A673 (cell line): ENCODE measurements around the gene POLD4. TPM values are rescaled to one million over a fixed set of nuclear protein-coding genes. Genes with fewer than 3 reads are reported as not detected.

Experiments
- BruUV-seq: library from RNA; stranded (reverse); fragments of 400-500 nt; replicated peaks from 2 replicates; lab custom pipeline; 2021; lab: Mats Ljungman, UMichigan
- CTCF ChIA-PET: fragments of 300-600 bp; sonication (Branson Sonifier 250); formaldehyde crosslinking; loops from one replicate; lab custom pipeline; 2022; ENCODE audit warnings: antibody characterized with exemption; lab: Charles Lee
- POLR2A ChIA-PET: fragments of 300-600 bp; sonication (Branson Sonifier 250); formaldehyde crosslinking; loops from one replicate; lab custom pipeline; 2022; ENCODE audit warnings: antibody characterized with exemption; ENCODE audit not compliant: low non-redundant PET; lab: Charles Lee
- DNase-seq: peaks from one replicate; pipeline ENCODE4 v3.0.0-alpha.2; 2015; ENCODE audit warnings: low spot score
- H3K27ac ChIP-seq: fragments of 200-600 bp; sonication (generic); 2 replicates; pipeline ENCODE4 v1.5.1; 2016; ENCODE audit warnings: mixed run types, low read depth, mild to moderate bottlenecking, mixed read lengths, antibody characterized with exemption, low read length; ENCODE audit not compliant: poor library complexity, severe bottlenecking
- H3K27me3 ChIP-seq: fragments of 200-600 bp; sonication (generic); replicated peaks from 2 replicates; pipeline ENCODE4 v1.6.1; 2017; ENCODE audit warnings: mixed run types, low read depth, mild to moderate bottlenecking, mixed read lengths, antibody characterized with exemption, low read length; ENCODE audit not compliant: insufficient read depth, poor library complexity
- H3K36me3 ChIP-seq: fragments of 200-600 bp; sonication (generic); 2 replicates; pipeline ENCODE4 v1.6.1; 2016; ENCODE audit warnings: mixed run types, mild to moderate bottlenecking, mixed read lengths, antibody characterized with exemption, low read length; ENCODE audit not compliant: insufficient read depth, poor library complexity, severe bottlenecking
- H3K4me1 ChIP-seq: fragments of 200-600 bp; sonication (generic); 2 replicates; pipeline ENCODE4 v1.6.1; 2017; ENCODE audit warnings: mixed run types, mild to moderate bottlenecking, mixed read lengths, antibody characterized with exemption, low read length; ENCODE audit not compliant: insufficient read depth, poor library complexity, severe bottlenecking
- H3K4me3 ChIP-seq: fragments of 200-600 bp; sonication (generic); 2 replicates; pipeline ENCODE4 v1.5.1; 2016; ENCODE audit warnings: low read depth, mixed run types, mild to moderate bottlenecking, mixed read lengths, low read length; ENCODE audit not compliant: poor library complexity, severe bottlenecking
- H3K9me3 ChIP-seq: fragments of 200-600 bp; sonication (generic); 2 replicates; pipeline ENCODE4 v1.6.1; 2016; ENCODE audit warnings: mixed run types, low read depth, mild to moderate bottlenecking, mixed read lengths, antibody characterized with exemption, low read length; ENCODE audit not compliant: poor library complexity, severe bottlenecking
- CTCF ChIP-seq: fragments of 300-800, 200-600 bp; sonication (generic); conservative IDR thresholded peaks from 2 replicates; pipeline ENCODE4 v1.5.1; 2017; ENCODE audit warnings: low read depth, mild to moderate bottlenecking, antibody characterized with exemption, low read length, moderate library complexity, mixed read lengths
- EZH2 ChIP-seq: fragments of 200-600 bp; sonication (generic); IDR thresholded peaks from 2 replicates; pipeline ENCODE4 v1.6.1; 2017; ENCODE audit warnings: borderline replicate concordance, low read depth, mild to moderate bottlenecking, mixed read lengths, antibody characterized with exemption, low read length; ENCODE audit not compliant: poor library complexity, severe bottlenecking
- intact Hi-C: fragments of 100-400 bp; cut with micrococcal nuclease; formaldehyde crosslinking; loops from one replicate; pipeline ENCODE4 v1.10.0; 2022; ENCODE audit not compliant: unreplicated experiment
- total RNA-seq: library from RNA; stranded (reverse); gene quantifications from 2 replicates; pipeline ENCODE4 v1.2.3, GENCODE V29; 2021

POLD4 gene
- total RNA-seq, 1 experiment from 2014 or later = 13.2 TPM

GRCh38 chr11:67371911-67372320 lies 18.6 kb upstream of the POLD4 start:
- TF ChIP-seq EZH2 (no peak), CTCF (no peak)
- intact Hi-C loops = no loop called here
- no peak for DNase-seq
- ChIA-PET POLR2A (no interaction called here), CTCF (interaction anchor here (0.7 kb wide), 1 partner anchor 1405 kb away, joined by 3 read pairs; no protein-coding TSS in a partner anchor)
- Histone ChIP-seq H3K4me1 (peaks cover 43% of the 10 kb centered on the region), H3K4me3 (peak overlapping the region; percentile 74), H3K27ac (no peak overlapping the region), H3K36me3 (no peaks in the 10 kb centered on the region), H3K27me3 (no peaks in the 10 kb centered on the region), H3K9me3 (no peaks in the 10 kb centered on the region)
- no TSS peak for BruUV-seq

- Histone ChIP-seq H3K4me3 (no peak overlapping the region), H3K36me3 (no peaks in the 10 kb centered on the region), H3K9me3 (no peaks in the 10 kb centered on the region), H3K27ac (no peak overlapping the region), H3K27me3 (no peaks in the 10 kb centered on the region), H3K4me1 (peaks cover 49% of the 10 kb centered on the region)
- ChIA-PET CTCF (interaction anchor here (0.6 to 1.9 kb wide), 3 partner anchors 11 to 20 kb away, joined by 3 to 7 read pairs (median 7); no protein-coding TSS in a partner anchor), POLR2A (interaction anchor here (0.5 kb wide), 1 partner anchor 40 kb away, joined by 3 read pairs; no protein-coding TSS in a partner anchor)
- BruUV-seq = no TSS peak
- DNase-seq = peak; percentile 63
- intact Hi-C loops = no loop called here
- no peak for TF ChIP-seq EZH2
- TF ChIP-seq CTCF = peak; percentile 52
These were observed 18.0 kb upstream of the POLD4 start for GRCh38 chr11:67371189-67371910.

- Histone ChIP-seq H3K4me3 (no peak overlapping the region), H3K27me3 (no peaks in the 10 kb centered on the region)
These were observed 17.2 kb upstream of the POLD4 start for GRCh38 chr11:67370351-67371076.

More at GRCh38 chr11:67370351-67371076, 17.2 kb upstream of the POLD4 start:
- Histone ChIP-seq H3K27ac (peak overlapping the region; percentile 10), H3K36me3 (no peaks in the 10 kb centered on the region), H3K9me3 (no peaks in the 10 kb centered on the region), H3K4me1 (peaks cover 53% of the 10 kb centered on the region)
- no TSS peak for BruUV-seq
- TF ChIP-seq CTCF (no peak), EZH2 (no peak)
- intact Hi-C loops = no loop called here
- ChIA-PET CTCF (interaction anchor here (0.6 to 1.9 kb wide), 7 partner anchors 12 to 585 kb away, joined by 3 to 7 read pairs (median 4); no protein-coding TSS in a partner anchor), POLR2A (interaction anchor here (0.5 to 0.6 kb wide), 2 partner anchors 24 to 39 kb away, joined by 3 to 14 read pairs; no protein-coding TSS in a partner anchor)
- no peak for DNase-seq
